Measurements from ENCODE around the gene KRT10. TPM values are rescaled to one million over a fixed set of nuclear protein-coding genes. Genes with fewer than 3 reads are reported as not detected.

The KRT10 gene
- total RNA-seq: 10 to 100 TPM; 23.6 to 35.9 (median 25.5) TPM
- 12.2 TPM for total RNA-seq (2013)

GRCh38 chr17:40822132-40822812, at the start of gene KRT10:
Gene KRT10 (minus strand): TSS chr17:40822614. CDS start chr17:40822585, 29 bp downstream.
- Mint-ChIP-seq H3K4me3 (no peak within 1 kb of the TSS), H3K4me1 (peaks cover 13 to 18% of the 10 kb centered on the region in 2 donors), H3K27me3 (ENCODE audit: low read depth in 2 of 2) (peaks cover 17 to 47% of the 10 kb centered on the region in 2 donors)

DNA sequence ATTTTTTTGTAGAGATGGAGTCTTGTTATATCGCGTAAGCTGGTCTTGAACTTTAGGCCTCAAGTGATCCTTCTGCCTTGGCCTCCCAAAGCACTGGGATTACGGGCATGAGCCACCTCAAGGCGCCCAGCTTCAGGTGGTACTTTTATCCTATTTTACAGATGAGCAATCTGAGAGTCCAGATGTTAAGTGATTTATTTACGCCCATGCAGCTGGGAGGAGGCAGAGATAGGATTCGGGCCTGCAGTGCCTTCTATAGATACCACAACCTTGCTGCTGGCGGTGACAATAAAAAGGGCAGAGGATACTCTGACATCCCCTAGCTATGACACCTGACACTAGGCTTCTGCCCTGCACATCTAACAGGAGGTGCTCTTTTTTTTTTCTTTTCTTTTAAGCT, 48.9 kb upstream of the KRT10 start:
- H3K9me3 ChIP-seq (ENCODE audit: control insufficient read depth, insufficient read depth, low read length): no peaks in the 10 kb centered on the region
- peaks cover 27 to 52% of the 10 kb centered on the region in 2 donors for H3K27me3 Mint-ChIP-seq (ENCODE audit: low read depth in 2 of 2)
- H3K36me3 ChIP-seq (ENCODE audit: control insufficient read depth, insufficient read depth, low read length): no peaks in the 10 kb centered on the region
- 89% methylated on average over 7 of the region's 7 CpGs for WGBS (ENCODE audit: insufficient coverage)
- TF ChIP-seq CTCF (IDR thresholded peaks at IDR 0.05): no peak
- H3K27ac Mint-ChIP-seq: no peak overlapping the region
- intact Hi-C loops (cut with micrococcal nuclease): no loop called here
- H3K27me3 ChIP-seq (ENCODE audit: control insufficient read depth, insufficient read depth, low read length): peaks cover 13% of the 10 kb centered on the region
- H3K36me3 Mint-ChIP-seq: no peaks in the 10 kb centered on the region
- H3K4me3 Mint-ChIP-seq: no peak overlapping the region
- H3K9me3 Mint-ChIP-seq: no peaks in the 10 kb centered on the region
- no peaks in the 10 kb centered on the region for H3K4me1 ChIP-seq (ENCODE audit: control insufficient read depth, insufficient read depth, low read length)
- no peaks in the 10 kb centered on the region for H3K4me1 Mint-ChIP-seq
- DNase-seq: no peak
- H3K27ac ChIP-seq (ENCODE audit: low read length): no peak overlapping the region
- H3K4me3 ChIP-seq (ENCODE audit: low read length): no peak overlapping the region
- ATAC-seq: no peak

More at GRCh38 chr17:40822132-40822812, at the start of gene KRT10:
- DNase-seq (no peak), ATAC-seq (no peak)
- Mint-ChIP-seq H3K27ac (no peak within 1 kb of the TSS), H3K36me3 (peaks cover 5% of the 10 kb centered on the region), H3K9me3 (peaks cover 0 to 2% of the 10 kb centered on the region in 2 donors)
- TF ChIP-seq CTCF (IDR thresholded peaks at IDR 0.05): no peak
- intact Hi-C loops (cut with micrococcal nuclease): no loop called here
- WGBS (ENCODE audit: insufficient coverage): 87% methylated on average over 6 of the region's 7 CpGs
- H3K4me1 ChIP-seq (ENCODE audit: control insufficient read depth, insufficient read depth, low read length): peaks cover 3% of the 10 kb centered on the region
- H3K27me3 ChIP-seq (ENCODE audit: control insufficient read depth, insufficient read depth, low read length): peaks cover 2% of the 10 kb centered on the region
- peaks cover 4% of the 10 kb centered on the region for H3K36me3 ChIP-seq (ENCODE audit: control insufficient read depth, insufficient read depth, low read length)
- no peak within 1 kb of the TSS for H3K4me3 ChIP-seq (ENCODE audit: low read length)
- no peaks in the 10 kb centered on the region for H3K9me3 ChIP-seq (ENCODE audit: control insufficient read depth, insufficient read depth, low read length)
- no peak within 1 kb of the TSS for H3K27ac ChIP-seq (ENCODE audit: low read length)

DNA sequence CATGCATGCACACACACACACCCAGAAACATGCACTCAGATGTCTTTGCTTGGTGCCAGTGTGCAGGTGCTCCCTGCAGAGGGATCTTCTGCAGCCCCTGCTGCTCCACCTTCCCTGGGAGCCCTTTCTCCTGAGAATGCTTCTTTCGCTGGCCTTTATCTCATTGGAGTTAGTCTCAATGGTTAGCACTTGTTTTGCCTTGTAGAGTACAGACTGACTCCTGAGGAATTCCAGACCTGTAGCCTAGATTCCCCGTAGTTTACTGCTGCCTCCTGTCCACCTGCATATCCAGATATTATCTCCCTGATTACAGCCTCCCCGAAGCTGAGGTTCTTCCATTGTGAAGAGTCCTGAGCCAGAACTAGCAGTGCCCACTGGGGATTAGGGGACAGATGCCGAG, 47.7 kb upstream of the KRT10 start:
- TF ChIP-seq CTCF (IDR thresholded peaks at IDR 0.05): no peak
- H3K9me3 ChIP-seq (ENCODE audit: control insufficient read depth, insufficient read depth, low read length): no peaks in the 10 kb centered on the region
- H3K27ac ChIP-seq (ENCODE audit: low read length): no peak overlapping the region
- 69% methylated on average over 4 of the region's 4 CpGs for WGBS (ENCODE audit: insufficient coverage)
- Mint-ChIP-seq H3K4me1 (no peaks in the 10 kb centered on the region), H3K36me3 (no peaks in the 10 kb centered on the region), H3K27ac (no peak overlapping the region), H3K9me3 (no peaks in the 10 kb centered on the region), H3K4me3 (no peak overlapping the region), H3K27me3 (ENCODE audit: low read depth in 2 of 2) (peaks cover 24 to 51% of the 10 kb centered on the region in 2 donors)
- intact Hi-C loops (cut with micrococcal nuclease): no loop called here
- H3K4me3 ChIP-seq (ENCODE audit: low read length): no peak overlapping the region
- DNase-seq (no peak), ATAC-seq (no peak)
- H3K36me3 ChIP-seq (ENCODE audit: control insufficient read depth, insufficient read depth, low read length): no peaks in the 10 kb centered on the region
- H3K4me1 ChIP-seq (ENCODE audit: control insufficient read depth, insufficient read depth, low read length): no peaks in the 10 kb centered on the region
- H3K27me3 ChIP-seq (ENCODE audit: control insufficient read depth, insufficient read depth, low read length): peaks cover 11% of the 10 kb centered on the region

DNA sequence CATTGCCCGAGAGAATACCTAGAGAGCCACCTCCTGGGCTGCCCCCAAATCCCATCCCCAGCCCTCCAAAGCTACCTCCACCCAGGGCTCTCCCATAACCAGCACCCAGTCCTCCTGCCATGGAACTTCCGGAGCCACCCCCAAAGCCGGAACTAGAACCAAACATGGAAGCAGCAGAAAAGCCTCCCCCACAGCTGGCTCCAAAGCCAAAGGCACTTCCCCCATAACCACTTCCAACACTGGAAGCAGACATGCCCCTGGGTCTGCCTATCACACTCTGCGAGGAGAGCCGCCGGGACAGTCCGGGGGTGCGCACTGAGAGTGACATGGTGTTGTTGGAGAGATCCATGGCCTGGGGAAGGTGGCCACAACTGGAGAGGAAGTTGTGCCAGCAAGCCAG, 44.4 kb upstream of the KRT10 start, which contains the start of gene KRT12:
TSS of gene KRT12 (minus strand) at position 386 of the 400 bp plus-strand sequence. CDS start at position 349, 37 bp downstream.
- no peaks in the 10 kb centered on the region for H3K9me3 ChIP-seq (ENCODE audit: control insufficient read depth, insufficient read depth, low read length)
- DNase-seq (no peak), ATAC-seq (no peak)
- no peak within 1 kb of the TSS for H3K4me3 ChIP-seq (ENCODE audit: low read length)
- H3K36me3 ChIP-seq (ENCODE audit: control insufficient read depth, insufficient read depth, low read length): no peaks in the 10 kb centered on the region
- intact Hi-C loops (cut with micrococcal nuclease): no loop called here
- 85% methylated on average over 8 of the region's 8 CpGs for WGBS (ENCODE audit: insufficient coverage)
- Mint-ChIP-seq H3K4me1 (no peaks in the 10 kb centered on the region), H3K36me3 (no peaks in the 10 kb centered on the region), H3K9me3 (no peaks in the 10 kb centered on the region), H3K4me3 (no peak within 1 kb of the TSS), H3K27me3 (ENCODE audit: low read depth in 2 of 2) (peaks cover 16 to 52% of the 10 kb centered on the region in 2 donors), H3K27ac (no peak within 1 kb of the TSS)
- no peak within 1 kb of the TSS for H3K27ac ChIP-seq (ENCODE audit: low read length)
- peaks cover 8% of the 10 kb centered on the region for H3K27me3 ChIP-seq (ENCODE audit: control insufficient read depth, insufficient read depth, low read length)
- no peaks in the 10 kb centered on the region for H3K4me1 ChIP-seq (ENCODE audit: control insufficient read depth, insufficient read depth, low read length)
- no peak for TF ChIP-seq CTCF (IDR thresholded peaks at IDR 0.05)
